ENCODE data around the gene CROCC2.

CROCC2 gene

DNA sequence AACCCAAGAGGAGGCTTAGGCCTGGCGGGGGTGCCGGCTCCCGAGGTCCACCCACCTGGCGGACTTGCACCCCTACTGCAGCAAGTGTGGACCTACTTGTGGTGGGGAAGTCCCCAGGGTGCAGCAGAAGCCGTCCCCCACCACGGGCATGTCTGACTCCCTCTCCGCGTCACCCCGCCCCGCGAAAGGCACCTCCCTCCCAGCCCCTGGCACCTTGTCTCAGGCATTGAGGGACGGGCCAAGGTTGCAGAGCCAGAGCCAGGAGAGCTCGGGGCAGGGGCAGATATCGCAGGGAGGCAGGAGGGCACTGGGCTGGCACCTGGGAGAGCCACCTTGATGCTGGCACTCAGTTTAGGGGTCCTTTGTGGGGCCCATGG, 19.0 kb downstream of the CROCC2 start:
- DNase-seq, result no peak

DNA sequence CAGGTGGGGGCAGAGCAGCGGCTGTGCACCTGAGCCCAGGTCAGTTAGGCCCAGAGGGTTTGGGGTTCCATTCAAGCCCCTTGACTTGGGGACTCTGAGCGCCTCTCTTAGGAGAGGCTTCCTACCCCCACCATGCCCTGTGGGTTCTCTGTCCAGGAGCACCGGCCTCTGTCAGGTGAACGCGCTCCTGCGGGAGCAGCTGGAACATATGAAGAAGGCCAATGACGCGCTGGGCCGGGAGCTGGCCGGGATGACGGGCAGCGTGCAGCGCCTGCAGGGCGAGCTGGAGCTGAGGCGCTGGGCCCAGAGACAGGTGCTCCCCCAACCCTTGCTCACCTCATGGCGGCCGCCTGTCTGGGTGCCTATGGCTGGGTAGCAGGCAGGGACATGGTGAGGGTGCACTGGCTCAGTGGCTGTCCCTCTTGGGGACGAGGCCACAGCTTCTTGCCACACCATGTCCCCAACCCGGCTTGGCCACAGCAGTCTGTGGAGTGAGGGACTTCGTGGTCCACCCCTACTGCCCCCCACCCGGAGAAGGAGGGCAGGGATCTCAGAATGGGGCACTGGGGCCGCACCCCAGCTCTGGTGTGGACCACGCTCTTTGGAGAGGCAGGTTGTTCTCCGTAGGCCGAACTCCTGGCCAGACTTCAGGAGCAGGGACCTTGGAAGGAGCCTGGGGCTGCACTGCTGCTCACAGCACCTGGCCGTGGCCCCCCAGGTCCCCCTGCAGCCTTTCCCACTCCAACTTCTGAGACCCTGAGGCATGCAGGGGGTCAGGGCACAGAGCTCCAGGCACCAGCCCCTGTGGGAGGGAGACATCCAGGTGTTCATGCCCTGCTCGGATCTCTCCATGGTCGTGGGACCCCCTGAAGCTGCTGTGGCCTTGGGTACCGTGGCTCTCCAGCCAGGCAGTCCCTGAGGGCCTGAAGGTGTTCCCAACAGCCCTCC, 19.7 kb downstream of the CROCC2 start:
- no peak for DNase-seq

DNA sequence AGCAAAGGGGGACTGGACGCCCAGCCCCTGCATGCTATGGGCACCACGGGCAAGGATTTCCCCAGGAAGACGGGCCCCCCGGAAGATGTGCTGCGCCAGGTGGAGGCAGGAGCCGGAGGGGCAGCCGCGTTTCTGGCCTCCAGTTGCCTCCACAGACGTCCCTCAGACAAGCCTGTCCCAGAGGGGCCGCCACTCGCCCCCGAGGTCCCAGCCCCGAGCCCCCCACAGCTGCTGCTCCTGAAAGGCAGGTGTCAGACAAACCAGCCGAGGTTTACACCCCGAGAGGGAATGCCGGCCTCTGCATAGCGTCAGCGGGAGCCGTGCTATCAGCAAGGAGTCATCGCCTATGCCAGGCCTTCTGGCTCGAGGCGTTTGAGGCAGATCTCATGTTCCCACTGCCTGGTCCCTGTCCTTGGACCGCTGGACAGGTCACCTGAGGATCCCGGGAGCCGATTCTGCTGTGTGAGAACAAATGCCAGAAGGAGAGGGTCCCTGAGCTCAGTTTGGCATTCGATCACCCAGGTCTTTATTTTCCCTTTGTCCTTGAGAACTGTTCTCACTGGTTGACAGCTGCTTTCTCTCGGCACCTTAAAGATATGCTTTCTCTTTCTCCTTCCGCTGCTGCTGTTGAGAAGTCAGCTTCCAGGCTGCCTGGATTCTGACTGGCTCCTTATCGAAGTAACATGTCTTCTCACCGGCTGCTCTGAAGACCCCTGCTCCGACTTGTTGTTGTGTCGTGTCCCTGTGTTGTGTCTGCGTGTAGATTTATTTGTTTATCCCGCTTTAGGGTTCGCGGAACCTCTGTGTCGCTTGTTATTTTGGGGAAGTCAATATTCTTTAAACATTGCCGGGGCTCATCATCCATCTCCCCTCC, 20.6 kb downstream of the CROCC2 start:
- no peak for DNase-seq

DNA sequence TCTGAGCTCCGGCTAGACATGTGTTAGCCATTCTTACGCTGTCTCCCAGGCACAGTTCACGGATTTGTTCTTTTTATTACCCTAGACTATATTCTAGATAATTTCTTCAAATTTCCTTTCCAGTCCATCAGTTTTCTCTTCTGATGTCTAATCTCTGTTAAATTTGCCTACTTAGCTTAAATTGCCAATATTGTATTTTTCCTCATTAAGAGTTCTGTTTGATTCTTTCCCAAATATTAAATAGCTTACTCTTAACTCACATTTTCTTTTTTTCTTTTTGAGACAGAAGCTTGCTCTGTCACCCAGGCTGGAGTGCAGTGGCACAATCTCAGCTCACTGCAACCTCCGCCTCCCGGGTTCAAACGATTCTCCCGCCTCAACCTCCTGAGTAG, 21.2 kb downstream of the CROCC2 start:
- DNase-seq, result no peak

DNA sequence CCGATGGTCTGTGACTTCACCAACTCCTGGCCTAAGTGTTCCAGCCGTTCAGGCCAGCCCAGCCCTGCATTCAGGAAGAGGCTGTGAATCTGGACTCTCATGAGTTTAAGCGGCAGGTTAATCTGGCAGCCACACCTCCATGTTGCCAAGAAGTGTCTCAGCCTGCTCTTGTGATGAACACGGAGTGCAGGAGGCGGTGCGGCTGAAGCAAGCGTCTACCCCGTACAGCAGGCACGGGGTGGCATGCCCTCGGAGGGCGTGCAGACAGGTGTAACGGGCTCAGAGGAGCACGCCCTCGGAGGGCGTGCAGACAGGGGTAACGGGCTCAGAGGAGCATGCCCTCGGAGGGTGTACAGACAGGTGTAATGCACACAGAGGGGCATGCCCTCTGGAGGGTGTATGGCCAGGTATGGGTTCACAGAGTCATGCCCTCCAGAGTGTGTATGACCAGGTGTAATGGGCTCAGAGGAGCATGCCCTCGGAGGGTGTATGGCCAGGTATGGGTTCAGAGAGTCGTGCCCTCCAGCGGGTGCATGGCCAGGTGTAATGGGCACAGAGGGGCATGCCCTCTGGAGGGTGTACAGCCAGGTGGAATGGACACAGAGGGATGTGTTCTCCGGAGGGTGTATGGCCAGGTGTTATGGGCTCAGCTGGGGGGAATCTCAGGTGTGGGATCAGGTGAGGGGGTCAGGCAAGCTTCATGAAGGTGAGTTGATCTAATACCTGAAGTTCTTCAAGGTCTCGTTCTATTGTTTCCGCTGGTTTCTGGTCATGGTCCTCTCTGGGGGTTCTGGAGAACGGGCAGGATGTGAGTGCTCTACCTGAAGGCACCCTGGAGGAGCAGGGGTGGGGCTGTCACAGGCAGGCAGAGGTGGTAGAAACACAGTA, 22.6 kb downstream of the CROCC2 start:
- no peak for DNase-seq

DNA sequence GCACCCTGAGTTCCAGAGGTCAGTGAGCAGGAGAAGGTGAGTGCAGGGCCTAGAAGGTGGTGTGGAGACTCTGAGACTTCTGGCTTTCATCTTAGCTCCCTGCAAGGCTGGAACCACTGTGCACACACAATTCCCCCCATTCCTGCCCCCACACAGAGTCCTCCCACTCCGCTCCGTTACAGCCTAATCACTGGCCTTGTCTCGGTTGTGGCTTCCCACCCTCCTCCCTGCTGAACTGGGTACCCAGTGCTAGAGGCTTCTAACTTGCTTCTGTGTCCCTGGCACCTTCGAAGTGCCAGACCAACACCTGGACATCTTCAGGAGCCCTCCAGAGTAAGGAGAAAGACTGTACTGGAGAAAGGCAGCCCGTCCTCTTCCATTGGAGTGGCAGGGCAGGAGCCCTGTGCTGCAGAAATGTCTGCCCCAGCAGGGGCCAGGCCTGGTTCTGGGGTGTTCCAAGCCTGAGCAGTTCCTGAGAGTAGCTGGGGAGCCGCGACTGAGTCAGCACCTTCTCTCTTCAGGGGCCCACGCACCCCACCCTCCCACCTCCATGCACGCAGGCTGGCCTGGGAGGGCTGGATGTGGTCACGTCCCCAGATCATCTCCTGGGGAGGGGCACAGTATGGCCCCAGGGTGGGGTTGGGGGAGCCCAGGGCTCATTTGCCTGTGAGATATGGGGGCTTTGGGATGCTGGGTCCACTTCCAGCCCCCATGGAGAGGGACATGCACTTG, 23.4 kb downstream of the CROCC2 start:
- DNase-seq, result no peak

DNA sequence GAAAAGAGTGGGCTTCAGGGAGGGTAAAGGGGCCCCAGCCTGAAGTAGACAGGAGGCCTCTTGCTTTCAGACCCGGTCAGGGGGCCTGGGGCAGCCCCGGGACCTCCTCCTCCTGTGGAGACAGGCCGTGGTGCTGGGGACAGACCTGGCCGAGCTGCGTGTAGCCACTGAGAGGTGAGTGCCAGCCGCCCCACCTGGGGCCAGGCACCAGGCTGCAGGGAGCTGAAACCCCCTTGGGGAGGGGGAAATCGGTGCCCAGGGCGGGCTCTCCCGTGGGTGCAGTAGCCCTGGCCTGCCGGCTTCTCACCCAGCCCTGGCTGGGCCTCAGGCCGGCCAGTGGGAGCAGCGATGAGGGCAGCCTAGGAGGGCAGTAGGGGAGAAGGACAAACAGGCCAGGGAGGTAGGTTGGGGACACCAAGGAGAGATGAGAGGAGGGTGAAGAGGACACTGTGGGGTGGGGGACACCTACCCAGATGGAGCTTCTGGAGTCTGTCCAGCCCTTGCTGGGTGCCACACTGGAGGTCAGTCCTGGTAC, 24.0 kb downstream of the CROCC2 start:
- DNase-seq, result no peak

DNA sequence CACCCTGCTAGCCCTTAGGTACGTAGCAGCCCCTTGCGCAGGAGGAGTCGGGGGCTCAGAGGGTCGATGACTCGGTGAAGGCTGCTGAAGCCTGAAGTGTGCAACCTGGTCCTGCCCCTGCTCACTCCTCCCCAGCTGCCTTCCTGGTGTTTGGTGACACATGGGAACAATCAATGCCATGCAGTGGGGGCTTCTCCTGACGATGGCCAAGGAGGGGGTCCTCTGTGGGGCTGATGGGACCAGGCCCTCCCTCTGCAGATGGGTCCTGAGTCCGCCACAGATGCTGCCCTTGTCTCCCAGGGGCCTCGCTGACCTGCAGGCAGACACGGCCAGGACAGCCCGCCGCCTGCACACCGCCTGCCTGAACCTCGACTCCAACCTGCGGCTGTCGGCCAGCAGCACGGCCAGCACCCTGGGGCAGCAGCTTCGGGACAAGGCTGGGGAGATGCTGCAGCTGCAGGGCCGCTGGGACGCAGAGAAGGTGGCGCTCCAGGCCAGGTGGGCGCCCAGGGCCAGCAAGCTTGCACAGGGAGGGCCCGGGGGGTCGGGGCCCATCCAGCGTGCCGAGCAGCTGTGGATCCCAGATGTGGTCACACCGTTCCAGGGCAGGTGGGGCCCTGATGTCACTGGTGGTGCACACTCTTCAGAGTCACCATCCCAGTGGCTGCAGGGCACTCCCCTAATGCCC, 24.6 kb downstream of the CROCC2 start:
- no peak for DNase-seq

DNA sequence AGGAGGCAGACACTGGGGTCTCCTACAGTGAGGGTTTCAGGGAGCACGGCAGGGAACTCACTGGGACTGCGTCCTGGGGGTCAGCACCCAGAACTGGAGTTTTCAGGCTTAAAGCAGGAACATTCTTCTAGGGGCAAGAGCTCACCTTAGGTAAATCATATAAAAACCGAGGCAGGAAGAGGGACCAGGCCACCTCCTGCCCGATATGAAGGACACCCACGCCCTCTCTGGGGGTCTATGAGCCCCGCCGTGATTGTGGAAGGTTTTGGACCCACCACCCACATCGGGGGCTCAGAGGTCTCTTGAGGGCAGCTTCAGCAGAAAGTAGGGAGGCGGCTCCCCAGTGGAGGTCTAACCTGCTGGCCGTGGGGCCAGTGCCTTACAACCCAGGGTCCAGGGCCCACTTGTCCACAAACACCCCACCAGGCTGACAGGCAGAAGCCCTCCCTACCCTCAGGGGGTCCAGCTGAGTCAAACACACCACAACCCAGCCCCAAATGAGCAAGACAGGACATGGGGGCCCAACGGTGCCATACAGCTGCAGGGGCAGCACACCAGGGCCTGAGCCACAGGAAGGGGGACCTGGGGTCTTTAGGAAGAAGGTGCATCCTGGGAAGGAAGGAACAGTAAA, 25.3 kb downstream of the CROCC2 start:
- no peak for DNase-seq

DNA sequence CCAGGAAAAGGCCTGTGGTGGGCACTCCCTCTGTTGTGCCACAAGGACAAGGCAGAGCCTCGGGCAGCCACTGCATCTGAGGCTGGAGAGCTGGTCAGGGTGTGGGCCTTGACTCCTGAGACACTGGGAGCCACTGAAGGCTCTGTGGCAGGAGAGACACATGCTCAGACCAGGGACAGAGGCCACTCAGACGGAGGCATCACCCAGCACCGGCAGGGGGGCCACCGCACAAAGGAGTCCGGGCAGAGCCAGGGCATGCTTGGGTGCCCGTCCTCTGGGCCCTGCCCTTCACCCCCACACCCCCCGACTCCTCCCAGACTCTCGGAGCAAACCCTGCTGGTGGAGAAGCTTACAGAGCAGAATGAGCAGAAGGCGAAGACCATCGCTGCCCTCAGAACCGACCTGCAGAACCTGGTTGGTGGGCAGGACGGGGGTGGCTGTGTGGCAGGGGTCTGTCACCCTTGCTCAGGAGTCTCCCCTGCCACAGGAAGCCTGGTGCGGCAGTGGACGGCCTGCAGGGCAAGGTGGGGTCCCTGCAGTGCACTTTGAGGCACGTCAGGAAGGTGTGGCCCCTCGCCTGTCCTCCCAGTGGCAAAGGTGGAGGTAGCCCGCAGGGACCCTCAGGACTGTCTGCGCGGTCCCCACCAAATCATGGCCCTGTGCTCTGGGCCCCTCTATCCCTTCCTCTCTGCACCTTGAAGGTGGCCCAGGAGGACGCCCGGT, 26.0 kb downstream of the CROCC2 start:
- no peak for DNase-seq

DNA sequence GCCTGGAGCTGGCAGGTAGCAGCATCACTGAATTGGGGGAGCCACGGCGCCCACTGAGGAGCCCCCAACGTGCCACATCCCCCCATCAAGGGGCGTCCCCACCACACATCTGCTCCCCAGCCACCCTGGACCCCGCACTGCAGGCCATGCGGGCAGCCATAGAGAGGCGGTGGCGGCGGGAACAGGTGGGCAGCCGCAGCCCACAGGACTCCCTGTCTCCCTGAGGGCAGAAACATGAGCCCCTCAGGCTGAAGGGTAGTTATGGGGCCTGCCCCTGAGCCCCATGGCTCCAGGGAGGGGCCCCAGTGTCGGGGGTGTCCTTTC, 26.6 kb downstream of the CROCC2 start:
- no peak for DNase-seq

DNA sequence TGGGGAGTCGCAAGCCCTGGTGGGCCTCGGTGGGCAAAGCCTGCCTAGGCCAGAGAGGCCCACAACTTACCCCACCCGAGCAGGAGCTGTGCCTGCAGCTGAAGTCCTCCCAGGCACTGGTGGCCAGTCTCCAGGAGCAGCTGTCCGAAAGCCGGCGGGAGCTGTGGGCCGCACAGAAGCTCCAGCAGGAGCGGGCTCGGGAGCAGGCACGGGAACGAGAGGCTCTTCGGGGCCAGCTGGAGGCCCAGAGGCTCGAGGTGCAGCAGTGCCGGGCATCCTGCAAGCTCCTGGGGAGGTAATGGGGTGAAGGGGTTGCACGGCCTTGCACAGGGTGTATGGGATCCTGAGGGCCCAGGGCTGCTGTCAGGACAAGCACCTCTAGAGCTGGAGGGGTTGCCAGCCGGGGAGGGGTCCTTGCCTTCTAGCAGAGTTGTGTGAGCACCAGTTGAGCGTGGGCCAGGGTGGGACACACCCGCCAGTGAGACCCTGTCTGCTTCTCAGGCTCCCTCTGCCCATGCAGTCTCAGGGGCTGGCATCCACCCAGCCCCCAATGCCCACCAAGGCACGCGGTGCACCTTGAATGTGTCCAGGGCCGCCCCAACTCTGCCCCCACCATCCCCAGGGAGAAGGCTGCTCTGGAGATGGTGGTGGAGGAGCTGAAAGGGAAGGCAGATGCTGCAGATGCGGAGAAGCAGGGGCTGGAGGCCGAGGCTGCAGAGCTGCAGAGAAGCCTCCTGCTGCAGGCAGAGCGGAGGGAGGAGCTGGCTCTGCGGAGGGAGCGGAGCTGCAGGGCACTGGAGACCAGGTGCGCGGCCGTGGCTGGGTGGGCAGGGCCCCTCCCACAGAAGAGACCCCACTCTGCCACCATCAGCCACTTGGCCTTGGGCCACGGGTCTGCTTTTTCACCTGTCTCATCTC, 27.2 kb downstream of the CROCC2 start:
- DNase-seq, result no peak

DNA sequence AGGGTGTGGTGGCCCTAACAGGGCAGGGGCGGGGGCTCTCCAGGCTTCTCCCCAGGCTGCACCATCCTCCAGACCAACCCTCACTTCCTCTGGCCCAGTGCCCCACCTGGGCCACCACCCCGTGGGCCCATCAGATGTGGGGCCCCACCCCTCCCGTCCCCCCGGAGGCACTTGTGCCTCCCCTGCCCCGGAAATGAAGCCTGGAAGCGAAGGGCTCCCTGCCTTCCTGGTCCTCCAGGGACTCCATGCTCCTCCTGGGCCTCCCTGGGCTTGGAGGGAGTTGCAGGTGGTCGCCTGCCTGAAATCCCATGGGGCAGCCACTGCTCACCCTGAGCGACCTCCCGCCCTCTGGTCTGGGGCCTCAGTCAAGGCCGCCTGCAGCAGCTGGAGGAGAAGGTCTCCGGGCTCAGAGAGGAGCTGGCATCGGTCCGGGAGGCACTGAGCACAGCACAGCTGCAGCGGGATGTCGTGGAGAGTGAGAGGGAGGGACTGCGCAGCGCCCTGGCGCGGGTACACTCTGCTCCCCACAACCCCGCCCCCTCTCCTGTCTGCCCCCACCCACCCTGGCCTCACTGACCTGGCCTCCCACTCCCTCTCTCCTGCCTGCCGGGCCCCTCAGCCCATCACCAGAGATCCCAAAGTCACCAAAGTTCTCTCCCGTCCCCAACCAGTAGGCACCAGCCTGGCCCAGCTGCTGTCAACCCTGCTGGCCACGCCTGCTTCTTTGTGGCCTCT, 28.0 kb downstream of the CROCC2 start:
- no peak for DNase-seq

DNA sequence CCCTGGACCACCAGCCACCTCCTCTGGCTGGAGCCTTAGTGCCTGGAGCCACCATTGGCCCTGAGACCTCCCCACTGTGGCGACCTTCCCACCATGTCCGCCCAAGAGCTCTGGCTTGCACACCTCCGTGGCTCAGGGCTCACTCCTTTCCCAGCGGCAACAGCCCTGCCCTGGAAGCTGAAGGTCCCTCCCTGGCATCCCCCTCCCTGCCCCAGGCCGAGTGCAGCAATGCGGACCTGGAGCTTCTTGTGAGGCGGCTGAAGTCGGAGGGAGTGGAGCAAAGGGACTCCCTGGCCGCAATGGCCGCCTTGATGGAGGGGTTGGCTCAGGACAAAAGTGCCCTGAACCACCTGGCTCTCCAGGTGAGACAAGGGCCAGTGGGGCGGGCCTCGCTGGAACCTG, 28.6 kb downstream of the CROCC2 start:
- DNase-seq, result no peak

DNA sequence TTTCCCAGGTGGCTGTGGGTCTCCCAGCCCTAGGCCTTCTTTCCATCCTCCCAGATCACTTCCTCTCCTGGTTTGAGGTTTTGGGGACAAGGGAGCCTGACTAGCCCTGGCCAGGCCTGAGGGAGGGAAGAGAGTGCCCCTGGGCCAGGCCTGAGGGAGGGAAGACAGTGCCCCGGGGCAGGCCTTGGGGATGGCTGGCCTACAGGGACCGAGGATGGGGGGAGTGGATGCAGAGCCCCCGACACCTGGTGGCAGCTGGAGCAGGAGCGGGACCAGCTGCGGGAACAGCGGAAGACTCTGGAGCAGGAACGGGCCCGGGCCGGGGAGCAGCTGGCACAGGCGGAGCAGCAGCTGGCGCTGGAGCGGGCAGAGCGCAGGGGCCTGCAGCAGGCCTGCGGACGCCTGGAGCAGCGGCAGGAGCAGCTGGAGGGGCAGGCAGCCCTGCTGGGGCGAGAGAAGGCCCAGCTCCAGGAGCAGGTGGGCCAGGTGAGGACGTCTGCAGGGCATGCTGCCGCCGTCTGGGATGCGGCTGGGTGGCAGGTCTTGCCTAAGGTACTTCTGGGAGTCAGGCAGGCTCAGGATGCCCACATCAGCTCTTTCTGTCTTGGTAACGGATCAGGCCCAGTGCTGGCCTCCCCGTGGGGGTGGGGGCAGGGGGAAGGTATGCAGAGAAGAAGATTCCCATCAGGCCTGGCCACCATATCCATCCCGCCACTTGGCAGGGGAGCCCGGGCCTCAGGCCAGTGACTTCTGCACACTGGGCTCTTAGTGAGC, 29.2 kb downstream of the CROCC2 start:
- no peak for DNase-seq

DNA sequence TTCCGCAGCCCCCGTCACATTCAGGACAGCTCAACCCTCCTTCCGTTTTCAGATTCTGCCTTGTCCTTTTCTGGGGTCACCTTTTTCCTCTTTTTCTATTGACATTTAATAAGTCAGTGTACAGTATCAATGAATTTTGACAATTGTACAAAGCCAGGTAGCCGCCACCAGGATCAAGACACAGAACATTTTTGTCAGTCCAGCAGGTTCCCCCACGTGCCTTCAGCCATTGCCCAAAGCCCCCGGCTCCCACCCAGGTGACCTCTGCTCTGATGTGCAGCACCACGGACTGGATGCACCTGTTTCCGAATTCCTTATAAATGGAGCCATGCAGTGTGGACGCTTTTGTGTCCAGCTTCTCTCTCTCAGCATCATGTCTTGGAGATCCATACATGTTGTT, 30.0 kb downstream of the CROCC2 start:
- no peak for DNase-seq

DNA sequence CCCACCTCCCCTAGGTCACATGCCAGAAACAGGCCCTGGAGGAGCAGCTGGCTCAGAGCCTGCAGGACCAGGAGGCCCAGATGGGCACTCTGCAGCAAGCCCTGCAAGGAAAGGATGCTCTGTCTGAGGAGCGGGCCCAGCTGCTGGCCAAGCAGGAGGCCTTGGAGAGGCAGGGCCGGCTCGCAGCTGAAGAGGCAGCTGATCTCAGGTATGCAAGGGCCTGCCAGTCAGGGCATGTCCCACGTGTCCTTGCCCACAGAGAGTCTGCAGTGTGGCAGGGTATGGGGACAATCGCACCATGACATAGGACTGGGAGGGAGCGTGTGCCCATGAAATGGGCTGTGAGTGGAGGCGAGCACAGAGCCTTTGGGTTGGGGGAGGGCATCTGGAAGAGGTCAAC, 39.9 kb downstream of the CROCC2 start:
- DNase-seq, result no peak

DNA sequence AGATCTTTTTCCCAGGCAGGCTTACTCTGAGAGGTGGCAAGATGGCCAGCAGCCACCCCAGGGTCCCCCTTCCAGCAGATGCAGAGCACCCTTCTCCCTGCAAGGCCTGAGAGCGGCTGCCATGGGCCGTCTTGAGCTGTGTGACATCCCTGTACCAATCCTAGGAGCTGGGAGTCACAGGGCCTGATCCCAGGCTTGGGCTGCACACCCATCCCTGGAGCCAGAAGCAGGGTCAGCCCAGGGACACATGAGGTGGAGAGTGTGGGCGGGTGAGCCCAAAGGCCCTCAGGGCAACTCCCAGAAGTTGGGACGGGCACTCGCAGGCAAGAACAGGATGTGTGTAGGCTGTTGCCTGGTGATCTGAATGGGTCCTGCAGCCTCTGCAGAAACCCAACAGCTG, 40.5 kb downstream of the CROCC2 start:
- no peak for DNase-seq

Measured in CD4-positive, alpha-beta T cell treated with Interleukin-6 for 4 hours (primary cell).